Hypothalamus (tissue), 51 donors: ENCODE results near the gene OSBPL10.
A peak's percentile ranks its signal among the peaks of the same experiment; 100 is the strongest.
"Not testable (repeated sequence)": the region's sequence is repeated elsewhere in the genome, so short reads cannot be mapped to it uniquely, and the experiment has no call there.

ENCODE experiments used
- DNase-seq, 51 donors: peaks; one replicate each; lab custom pipeline; 2025; lab: John Stamatoyannopoulos, UW

The OSBPL10 gene

DNA sequence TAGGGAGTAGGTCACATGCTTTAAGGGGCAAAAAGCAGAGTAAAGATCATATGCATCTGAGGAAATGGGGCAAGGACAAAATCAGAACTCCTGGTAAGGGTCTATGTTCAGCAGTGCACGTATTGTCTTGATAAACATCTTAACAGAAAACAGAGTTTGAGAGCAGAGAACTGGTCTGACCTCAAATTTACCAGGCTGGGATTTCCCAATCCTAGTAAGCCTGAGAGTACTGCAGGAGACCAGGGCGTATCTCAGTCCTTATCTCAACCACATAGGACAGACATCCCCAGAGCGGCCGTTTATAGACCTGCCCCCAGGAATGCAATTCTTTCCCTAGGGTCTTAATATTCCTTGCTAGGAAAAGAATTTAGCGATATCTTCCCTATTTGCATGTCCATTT is 14.0 kb upstream of the OSBPL10 start:
- DNase-seq: not testable (repeated sequence)

- no peak for DNase-seq
Observed at GRCh38 chr3:31993843-31994242, 12.8 kb upstream of the OSBPL10 start.

DNA sequence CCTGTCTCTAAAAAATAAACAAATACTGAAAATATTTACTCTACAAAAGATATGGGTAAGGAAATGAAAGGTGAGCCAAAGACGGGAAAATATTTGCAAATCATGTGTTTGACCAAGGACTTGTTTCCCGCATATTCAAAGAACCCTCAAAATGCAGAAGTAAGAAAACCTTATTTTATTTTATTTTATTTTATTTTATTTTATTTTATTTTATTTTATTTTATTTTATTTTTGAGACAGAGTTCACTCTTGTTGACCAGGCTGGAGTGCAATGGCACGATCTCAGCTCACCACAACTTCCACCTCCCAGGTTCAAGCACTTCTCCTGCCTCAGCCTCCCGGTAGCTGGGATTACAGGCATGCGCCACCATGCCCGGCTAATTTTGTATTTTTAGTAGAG is 11.9 kb upstream of the OSBPL10 start:
- DNase-seq: not testable (repeated sequence)

DNA sequence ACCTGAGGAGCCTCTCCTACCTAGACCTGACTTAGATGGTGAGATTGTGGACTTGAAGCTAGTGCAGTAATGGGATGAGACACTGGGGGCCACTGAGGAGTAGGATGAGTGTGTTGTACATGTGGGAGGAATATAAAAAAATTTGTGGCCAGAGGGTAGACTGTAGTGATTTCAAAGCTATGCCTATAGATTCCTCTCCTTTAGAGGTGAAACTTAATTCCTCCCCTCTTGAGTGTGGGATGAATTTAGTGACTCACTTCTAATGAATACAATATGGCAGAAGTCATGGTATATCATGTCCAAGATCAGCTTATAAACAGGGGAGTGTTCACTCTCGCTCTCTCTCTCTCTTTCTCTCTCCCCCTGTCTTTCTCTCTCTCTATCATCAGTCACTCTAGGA is 7.2 kb upstream of the OSBPL10 start:
- no peak for DNase-seq

DNA sequence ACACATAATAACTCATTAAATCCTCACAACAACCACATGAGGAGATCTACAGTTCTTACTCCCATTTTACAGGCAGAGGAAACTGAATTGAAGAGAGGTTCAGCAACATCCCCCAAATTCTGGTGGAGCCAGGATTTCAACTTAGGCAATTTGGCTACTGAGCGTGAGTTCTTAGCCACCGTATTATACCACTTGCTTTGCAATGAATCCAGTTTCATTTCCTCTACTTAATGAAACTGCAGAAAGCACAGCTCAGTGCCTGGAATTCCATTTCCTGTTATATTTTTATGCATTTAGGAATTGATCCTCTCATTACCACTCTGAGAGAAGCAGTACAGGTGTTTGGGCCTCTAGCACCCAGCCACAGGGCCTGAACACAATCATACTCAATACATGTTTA is 4.8 kb upstream of the OSBPL10 start:
- no peak for DNase-seq

- no peak for DNase-seq
Observed at GRCh38 chr3:31984321-31984720, 3.3 kb upstream of the OSBPL10 start.

- peak in 28 of 51 donors; percentile 5 to 56 (median 27) for DNase-seq
Observed at GRCh38 chr3:31980530-31981205, 394 bp downstream of the OSBPL10 start.

DNA sequence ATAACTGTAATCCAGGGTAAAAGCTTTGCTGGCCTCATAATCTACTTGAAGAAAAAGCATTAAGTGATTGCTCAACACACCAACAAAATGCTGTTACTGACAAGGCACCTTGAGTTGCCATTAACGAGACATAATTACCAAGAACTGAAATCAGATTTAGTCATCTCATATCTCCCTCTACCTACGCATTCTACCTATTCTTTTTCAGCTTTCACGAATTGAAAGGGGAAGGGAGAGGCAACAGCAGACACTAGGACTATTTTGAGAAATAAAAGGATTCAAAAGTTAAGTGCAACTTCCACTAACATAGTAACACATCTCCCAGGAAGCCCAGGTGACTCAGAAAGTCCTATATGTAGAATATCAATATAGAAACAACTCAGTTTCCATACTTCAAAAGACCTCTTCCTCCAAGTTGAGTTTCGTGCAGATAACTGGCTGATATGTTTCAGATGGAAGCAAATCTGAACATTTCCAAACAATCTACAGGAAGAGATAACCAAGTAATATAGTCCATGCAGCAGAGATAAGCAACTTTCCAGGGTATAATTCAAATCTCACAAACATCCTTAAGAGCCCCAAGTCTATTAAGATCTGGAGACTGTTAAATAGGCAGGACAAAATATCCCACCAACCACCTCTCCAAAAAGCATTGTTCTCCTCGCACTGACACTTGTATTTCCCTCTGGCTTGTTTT is 1.9 kb downstream of the OSBPL10 start:
- no peak for DNase-seq

- DNase-seq: no peak
Observed at GRCh38 chr3:31978553-31978952, 2.5 kb downstream of the OSBPL10 start.

- DNase-seq: no peak
Observed at GRCh38 chr3:31977736-31978135, 3.3 kb downstream of the OSBPL10 start.

DNA sequence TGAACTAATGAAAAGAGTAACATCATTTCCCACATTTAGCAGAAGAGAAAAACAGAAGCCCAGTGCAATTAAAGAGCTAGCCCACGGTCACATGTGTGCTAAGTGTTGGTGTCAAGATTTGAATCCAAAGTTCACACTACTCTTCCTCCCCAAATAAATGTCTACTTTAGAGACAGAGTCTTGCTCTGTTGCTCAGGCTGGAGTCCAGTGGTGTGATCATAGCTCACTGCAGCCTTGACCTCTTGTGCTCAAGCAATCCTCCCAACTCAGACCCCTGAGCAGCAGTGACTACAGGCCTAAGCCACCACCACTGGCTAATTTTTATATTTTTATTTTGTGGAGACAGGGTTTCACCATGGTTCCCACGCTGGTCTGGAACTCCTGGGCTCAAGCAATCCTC is 4.8 kb downstream of the OSBPL10 start:
- DNase-seq: no peak

DNA sequence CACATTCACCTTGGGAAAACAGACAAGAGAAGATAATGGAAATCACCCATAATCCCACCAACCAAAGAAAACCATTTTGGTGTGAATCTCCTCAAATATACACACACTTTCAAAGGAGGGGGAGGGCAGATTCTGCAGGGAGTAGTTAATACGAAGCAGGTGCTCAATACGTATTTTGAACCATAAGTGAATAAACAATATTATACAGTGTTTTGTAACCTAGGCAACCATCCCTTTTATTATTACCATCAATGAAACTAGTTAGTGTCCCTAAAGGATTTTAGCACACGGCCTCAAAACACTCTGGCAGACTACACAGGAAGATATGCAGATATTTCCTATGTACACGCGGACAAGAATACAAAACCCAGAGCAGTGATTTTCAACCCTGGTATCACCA is 6.1 kb downstream of the OSBPL10 start:
- DNase-seq: no peak

- DNase-seq: no peak
Observed at GRCh38 chr3:31974471-31974870, 6.6 kb downstream of the OSBPL10 start.

DNA sequence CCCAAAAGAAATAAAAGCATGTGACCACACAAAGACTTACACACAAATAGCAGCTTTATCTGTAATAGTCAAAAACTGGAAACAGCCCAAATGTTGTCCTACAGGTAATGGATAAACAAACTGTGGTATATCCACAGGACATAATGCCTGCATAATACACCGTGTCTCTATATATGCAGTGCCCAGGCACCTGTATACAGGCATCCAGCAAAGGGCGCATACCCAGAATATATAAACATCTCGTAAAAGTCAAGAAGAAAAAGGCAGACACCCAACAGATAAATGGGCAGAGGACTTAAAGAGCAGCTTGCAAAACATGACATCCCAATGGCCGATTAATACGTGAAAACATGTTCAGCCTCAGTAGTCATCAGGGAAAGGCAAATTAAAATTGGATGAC is 7.2 kb downstream of the OSBPL10 start:
- DNase-seq: no peak

GRCh38 chr3:31973081-31973480 is 8.0 kb downstream of the OSBPL10 start:
- no peak for DNase-seq

- no peak for DNase-seq
Observed at GRCh38 chr3:31971607-31972006, 9.5 kb downstream of the OSBPL10 start.

DNA sequence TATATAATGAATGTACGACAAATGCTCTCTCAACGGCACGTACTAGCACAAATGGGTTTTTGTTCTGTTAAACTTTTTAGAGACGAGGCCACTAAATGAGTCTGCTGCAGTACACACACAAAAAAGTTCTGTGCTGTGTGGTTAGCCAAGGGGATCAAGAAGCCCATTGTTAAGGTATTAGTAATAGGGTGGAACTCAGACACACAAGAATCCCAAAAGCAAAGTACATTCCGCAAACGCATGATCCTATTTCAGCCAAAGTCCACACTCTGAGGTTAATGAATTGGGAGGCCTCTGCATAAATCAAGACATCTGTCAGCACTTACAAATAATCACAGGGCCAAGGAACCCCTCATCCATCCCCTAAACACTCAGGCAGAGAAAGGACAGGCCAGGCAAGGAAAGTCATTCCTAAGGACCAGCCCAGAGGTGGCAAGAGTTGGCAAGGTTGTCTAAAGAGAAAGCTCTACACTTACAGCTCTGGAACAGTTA is 12.1 kb downstream of the OSBPL10 start:
- DNase-seq: no peak

- no peak for DNase-seq
Observed at GRCh38 chr3:31968369-31968926, 12.6 kb downstream of the OSBPL10 start.

- no peak for DNase-seq
Observed at GRCh38 chr3:31967592-31967991, 13.5 kb downstream of the OSBPL10 start.

GRCh38 chr3:31966978-31967591 is 14.0 kb downstream of the OSBPL10 start:
- no peak for DNase-seq

DNA sequence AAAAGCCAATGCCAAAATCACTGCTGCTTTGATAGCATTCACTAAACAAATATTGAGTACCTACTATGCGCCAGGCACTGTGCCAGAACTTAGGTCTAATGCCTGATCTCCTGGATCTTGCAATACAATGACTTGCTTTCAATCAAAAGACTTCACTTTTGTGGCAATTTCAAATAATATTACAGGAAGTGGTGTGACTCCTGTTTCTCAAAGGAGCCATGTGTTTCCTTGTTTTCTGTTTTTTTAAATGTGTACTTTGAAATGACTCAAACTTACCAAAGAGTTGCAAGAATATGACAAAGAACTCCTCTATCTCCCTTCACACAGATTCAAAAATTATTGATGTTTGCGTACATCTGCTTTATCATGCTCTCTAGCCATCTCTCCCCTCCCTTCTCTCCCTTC is 18.3 kb downstream of the OSBPL10 start:
- DNase-seq: no peak
